NCI-H2081 (cell line): ENCODE results near the gene ARSG.

Experiments used
- DNase-seq, 2 experiments: peaks; one replicate each; lab custom pipeline; 2025; lab: John Stamatoyannopoulos, UW

Gene ARSG

GRCh38 chr17:68452724-68453290, 161.5 kb downstream of the ARSG start:
- peak in 1 of 2 experiments; percentile 24 for DNase-seq

- no peak for DNase-seq
Observed at GRCh38 chr17:68453991-68454665, 162.8 kb downstream of the ARSG start.

GRCh38 chr17:68455901-68456338, 164.6 kb downstream of the ARSG start:
- peak; percentile 81 to 91 for DNase-seq

GRCh38 chr17:68456339-68457167, 165.3 kb downstream of the ARSG start:
- peak in 1 of 2 experiments; percentile 29 for DNase-seq

- no peak for DNase-seq
Observed at GRCh38 chr17:68457168-68457538, 165.9 kb downstream of the ARSG start, which contains the start of gene WIPI1. WIPI1 (minus strand) TSS chr17:68457496; CDS start chr17:68457421, 75 bp downstream.

GRCh38 chr17:68457539-68458259, 166.4 kb downstream of the ARSG start:
- DNase-seq = peak; percentile 98

GRCh38 chr17:68458260-68459036, 167.2 kb downstream of the ARSG start:
- DNase-seq = no peak

- DNase-seq = no peak
Observed at GRCh38 chr17:68459037-68459639, 167.8 kb downstream of the ARSG start.

- DNase-seq = no peak
Observed at GRCh38 chr17:68460146-68460545, 168.9 kb downstream of the ARSG start.

- no peak for DNase-seq
Observed at GRCh38 chr17:68460715-68461114, 169.4 kb downstream of the ARSG start.

- DNase-seq = peak in 1 of 2 experiments; percentile 59
Observed at GRCh38 chr17:68461122-68461539, 169.8 kb downstream of the ARSG start.

GRCh38 chr17:68461589-68461988, 170.3 kb downstream of the ARSG start:
- peak in 1 of 2 experiments; percentile 55 for DNase-seq

GRCh38 chr17:68462381-68463210, 171.3 kb downstream of the ARSG start:
- DNase-seq = peak; percentile 87 to 88

- no peak for DNase-seq
Observed at GRCh38 chr17:68463211-68464019, 172.1 kb downstream of the ARSG start.

- DNase-seq = no peak
Observed at GRCh38 chr17:68468334-68468733, 177.0 kb downstream of the ARSG start.

GRCh38 chr17:68468788-68469187, 177.5 kb downstream of the ARSG start:
- DNase-seq = no peak
